Measurements from ENCODE around the gene TNFRSF18.
"Not testable (repeated sequence)": the region's sequence is repeated elsewhere in the genome, so short reads cannot be mapped to it uniquely, and the experiment has no call there.

Gene TNFRSF18, protein sequence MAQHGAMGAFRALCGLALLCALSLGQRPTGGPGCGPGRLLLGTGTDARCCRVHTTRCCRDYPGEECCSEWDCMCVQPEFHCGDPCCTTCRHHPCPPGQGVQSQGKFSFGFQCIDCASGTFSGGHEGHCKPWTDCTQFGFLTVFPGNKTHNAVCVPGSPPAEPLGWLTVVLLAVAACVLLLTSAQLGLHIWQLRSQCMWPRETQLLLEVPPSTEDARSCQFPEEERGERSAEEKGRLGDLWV

DNA sequence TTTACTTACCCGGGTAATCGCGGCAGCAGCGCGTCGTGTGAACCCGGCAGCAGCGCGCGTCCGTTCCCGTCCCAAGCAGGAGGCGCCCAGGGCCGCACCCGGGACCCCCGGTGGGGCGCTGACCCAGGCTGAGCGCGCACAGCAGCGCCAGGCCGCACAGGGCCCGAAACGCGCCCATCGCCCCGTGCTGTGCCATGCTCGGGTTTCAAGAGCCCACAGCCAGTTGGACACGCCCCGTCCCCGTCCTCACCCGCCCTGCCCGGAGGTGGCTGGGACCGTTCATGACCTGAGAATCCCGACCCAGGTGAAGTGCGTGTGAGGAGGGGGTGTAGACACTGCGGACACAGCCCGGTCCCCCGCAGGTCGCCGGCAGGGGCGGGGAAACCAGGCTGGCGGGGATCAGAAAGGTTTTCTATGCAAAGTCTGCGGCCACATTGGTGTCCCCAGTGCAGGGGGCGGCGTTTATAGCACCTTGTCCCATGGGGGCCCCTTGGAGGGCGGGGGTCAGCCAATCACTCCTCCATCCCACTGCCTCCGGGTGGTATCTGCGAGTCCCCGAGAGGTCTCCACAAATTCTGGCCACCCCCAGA is at the start of gene TNFRSF18:
TNFRSF18 (minus strand) TSS at position 217 of the 590 bp plus-strand sequence; CDS start at position 196, 21 bp downstream.
- DNase-seq (ENCODE audit: low read depth) = no peak

DNA sequence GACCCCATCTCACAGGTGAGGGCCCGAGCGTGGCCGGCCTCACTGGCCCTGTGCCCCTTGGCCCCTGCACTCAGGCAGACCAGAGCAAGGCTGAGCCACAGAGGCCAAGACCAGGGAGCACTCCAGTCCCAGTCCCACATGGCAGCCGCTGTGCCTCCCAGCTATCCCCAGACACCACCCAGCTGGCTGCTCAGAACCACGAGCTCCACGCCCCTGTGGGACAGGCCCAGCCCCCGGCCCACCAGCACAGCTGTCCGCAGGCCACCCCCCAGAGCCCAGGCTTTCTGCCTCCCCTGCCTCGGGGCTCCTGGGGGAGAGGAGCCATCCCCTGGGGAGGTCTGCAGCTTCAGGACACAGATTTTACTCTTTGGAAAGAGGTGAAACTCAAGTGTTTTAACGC is 49.2 kb upstream of the TNFRSF18 start:
- DNase-seq (ENCODE audit: low read depth) = no peak

DNA sequence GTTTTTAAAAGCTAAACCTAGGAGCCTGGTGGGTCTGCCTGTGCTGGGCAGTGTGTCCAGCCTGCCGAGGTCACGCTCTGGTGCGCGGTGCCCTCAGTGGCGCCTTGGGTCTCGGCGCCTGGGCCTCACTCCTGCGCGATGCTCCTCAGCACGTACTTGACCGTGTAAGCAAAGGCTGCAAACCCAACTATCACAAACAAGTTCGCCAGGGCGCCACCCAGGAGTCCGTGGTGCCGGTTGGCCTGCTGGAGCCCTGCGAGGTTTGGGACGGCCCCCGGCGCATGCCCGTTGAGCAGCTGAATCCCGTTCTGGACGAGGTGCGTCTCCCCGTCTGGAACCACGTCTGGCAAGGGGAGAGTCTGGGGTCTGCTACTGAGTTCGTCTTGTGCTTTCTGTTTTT is 48.7 kb upstream of the TNFRSF18 start:
- no peak for DNase-seq (ENCODE audit: low read depth)

DNA sequence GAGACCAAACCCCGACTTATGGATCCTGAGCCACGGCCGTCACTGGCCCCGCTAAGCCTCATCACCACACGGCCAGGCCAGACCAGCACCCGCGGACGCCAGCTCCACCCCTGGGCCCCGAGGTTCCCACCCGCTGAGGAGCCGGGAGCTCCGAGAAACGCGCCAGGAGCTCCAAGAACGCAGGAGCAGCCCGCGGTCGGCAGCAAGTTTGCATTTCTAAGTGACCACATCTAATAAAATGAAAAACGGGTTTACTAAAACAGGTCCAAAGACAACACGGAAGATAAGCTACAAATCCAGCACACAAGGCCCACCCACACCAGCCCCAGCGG is 48.2 kb upstream of the TNFRSF18 start:
- no peak for DNase-seq (ENCODE audit: low read depth)

DNA sequence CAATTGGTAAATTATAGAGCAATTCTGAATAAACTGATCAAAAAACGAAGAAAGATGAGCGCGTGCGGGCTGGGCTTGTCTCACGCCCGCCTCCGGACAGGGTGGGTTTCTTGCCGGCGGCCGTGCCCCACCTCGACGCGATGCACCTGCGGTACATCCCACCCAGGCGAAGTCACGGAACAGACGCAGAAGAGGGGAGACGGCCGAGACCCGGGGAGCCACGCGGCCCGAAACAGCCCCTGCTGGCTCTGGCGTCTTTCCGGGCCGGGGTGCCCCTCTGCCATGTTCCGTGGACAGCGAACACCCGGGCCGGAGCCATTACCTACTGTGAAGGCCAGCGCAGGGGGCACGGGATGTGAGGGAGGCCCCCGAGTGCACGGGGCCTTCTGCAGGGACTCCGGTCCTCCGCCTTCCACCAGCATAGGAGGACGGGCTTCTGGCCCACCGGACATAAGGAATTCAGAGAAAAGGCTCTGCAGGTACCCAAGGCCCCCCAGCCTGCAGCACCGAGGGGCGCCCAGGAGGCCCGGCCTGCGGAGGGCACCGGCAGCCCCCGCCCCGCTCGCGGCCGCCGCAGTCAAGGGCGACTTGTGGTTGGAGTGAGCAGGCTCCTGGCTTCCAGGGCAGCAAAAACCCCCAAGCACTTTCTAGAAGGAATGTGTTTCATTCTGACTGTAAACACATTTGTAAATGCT is 47.7 kb upstream of the TNFRSF18 start:
- DNase-seq (ENCODE audit: low read depth) = no peak

DNA sequence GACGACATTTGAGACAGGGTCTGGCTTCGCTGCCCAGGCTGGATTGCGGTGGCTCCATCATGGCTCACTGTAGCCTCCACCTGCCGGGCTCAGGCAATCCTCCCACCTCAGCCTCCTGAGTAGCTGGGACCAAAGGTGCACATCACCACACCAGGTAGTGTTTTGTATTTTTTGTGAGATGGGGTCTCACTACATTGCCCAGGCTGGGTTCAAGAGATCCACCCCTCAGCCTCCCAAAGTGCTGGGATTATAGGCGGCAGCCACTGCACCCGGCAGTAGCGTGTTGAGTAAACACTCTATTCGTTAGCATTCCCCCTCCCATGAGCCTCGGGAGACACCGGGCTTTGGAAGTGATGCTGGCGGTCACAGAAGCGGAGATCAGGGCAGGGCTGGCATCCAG is 46.9 kb upstream of the TNFRSF18 start:
- no peak for DNase-seq (ENCODE audit: low read depth)

DNA sequence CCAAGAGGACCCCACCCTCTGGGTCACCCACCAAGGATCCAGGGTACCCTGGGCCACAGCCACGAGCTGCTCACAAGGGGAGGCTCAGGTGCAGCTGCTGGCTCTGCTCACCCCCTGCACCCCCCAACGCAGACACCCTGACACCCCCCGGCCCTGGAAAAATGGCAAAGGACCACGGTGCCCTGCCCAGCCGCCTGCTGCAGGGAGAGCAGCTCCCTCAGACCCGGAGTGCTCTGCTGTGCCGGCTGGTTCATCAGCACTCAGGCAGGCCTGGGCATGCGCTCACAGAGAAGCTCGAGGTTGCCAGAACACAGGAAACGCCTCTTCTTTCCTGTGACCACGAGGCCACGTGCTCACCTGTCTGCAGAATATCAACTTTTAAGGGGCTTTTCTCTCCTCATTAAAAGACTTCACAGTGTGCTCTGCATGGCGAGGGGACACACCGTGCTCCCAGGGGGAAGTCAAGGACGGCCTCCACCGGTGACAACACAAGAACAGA is 44.4 kb upstream of the TNFRSF18 start:
- DNase-seq (ENCODE audit: low read depth) = no peak

DNA sequence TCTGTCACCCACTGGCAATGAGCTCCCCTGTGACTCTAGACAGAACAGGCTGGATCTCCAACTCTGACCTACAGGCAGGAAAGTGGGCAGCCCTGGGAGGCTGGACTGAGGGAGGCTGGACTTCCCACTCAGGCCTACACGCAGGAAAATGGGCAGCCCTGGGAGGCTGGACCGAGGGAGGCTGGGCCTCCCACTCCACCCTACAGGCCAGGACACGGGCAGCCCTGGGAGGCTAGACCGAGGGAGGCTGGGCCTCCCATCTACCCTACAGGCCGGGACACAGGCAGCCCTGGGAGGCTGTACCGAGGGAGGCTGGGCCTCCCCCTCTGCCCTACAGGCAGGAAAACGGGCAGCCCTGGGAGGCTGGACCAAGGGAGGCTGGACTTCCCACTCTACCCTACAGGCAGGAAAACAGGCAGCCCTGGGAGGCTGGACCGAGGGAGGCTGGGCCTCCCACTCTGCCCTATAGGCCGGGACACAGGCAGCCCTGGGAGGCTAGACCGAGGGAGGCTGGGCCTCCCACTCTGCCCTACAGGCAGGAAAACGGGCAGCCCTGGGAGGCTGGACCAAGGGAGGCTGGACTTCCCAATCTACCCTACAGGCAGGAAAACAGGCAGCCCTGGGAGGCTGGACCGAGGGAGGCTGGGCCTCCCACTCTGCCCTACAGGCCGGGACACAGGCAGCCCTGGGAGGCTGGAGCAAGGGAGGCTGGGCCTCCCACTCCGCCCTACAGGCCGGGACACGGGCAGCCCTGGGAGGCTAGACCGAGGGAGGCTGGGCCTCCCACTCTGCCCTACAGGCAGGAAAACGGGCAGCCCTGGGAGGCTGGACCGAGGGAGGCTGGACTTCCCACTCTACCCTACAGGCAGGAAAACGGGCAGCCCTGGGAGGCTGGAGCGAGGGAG is 41.9 kb upstream of the TNFRSF18 start:
- DNase-seq (ENCODE audit: low read depth) = not testable (repeated sequence)

DNA sequence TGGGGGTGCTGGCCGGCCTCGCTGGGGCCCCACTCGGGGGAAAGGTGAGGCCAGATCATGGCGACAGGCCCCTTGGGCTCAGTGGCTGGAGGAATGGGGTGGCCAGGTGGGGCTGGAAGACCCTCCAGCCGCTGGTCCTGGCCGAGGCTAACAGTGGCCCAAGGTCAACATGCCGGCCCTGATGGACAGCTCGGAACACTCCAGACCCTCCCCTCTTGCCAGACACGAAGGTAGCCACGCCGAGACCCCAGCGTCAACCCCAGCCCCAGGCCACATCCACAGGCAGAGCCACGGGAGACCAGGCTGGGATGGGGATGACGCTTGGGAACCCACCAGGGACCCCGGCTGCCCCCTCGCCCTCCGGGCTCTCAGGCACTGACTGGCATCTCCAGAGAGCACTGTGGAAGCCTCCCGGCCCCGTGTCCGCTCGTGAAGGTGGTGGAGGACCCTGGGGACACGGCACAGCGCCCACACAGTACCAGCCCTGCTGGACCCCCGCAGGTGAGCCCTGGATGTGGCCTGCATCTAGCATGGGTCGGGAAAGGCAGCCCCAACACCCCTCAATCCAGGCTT is 41.0 kb upstream of the TNFRSF18 start:
- DNase-seq (ENCODE audit: low read depth) = no peak

DNA sequence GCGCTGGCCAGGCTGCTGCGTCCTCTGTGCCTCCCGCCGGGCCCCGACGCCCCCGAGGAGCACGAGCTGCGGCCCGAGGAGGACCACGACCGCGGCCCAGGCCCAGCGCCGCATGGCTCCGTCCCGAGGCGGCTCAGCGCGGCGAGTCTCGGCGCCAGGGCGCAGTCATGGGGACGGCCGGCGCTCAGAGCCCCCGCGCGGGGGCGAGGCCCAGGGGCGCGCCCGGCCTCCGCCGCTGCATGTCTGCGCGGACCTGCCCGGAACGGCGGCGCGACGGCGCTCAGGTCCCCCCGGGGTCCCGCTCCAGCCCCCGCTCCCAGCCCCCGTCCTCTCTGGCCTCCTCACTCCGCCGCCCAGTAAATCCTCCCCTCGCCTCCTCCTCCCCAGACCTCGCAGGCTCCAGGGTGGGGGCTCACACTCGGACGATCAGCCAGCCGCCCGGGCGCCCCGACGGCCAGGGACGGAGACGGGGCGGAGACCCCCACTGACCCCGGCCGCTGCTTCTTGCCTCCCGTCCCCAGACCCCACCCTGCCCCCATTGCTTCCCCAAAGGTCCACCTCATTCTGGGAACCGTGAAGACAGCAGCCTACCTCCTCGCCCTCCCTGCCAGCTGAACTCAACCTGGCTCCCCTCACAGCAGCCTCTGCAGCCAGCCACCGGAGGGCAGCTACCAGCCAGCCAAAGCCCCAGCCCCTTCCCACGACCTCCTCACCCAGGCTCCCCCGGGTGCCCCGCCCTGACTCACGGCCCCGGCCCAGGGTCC is 40.4 kb upstream of the TNFRSF18 start, which contains the start of gene C1QTNF12:
C1QTNF12 (minus strand) TSS at position 146 of the 764 bp plus-strand sequence; CDS start at position 114, 32 bp downstream.
- DNase-seq (ENCODE audit: low read depth) = no peak

DNA sequence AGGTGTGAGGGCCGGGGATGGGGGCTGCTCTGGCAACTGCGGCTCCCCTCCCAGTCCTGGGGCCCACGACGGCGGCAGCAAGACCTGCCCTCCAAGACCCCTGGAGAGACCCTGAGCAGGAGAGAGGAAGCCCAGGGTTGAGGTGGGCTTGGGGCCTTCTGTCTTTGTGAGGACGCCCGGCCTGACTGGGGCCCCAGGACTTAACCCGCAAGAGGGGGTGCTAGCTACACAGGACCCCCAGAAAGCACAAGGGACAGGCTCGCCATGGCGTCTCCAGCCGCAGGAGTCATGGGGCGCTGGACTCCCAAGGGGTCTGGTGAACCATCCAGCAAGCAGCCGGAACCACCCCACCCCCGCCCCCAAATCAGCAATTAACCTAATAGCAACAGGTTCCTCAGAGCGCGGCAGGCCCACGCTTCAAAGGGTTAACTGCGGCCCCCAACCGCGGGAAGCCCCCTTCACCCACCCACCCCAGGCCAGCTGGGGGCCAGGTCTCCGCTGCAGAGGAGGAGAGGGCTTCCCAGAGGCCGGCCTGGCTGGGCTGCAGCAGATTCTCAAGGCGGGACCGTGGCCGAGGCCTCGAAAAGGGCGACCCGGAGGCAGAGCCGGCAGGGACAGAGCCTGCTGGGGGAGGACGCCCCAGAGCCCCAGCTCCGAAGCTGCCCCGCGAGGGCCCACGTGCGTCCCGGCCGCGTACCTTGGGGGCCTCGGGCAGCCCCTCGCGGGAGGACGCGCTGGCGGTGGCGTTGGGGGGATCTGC is 39.6 kb upstream of the TNFRSF18 start:
- DNase-seq (ENCODE audit: low read depth) = no peak

DNA sequence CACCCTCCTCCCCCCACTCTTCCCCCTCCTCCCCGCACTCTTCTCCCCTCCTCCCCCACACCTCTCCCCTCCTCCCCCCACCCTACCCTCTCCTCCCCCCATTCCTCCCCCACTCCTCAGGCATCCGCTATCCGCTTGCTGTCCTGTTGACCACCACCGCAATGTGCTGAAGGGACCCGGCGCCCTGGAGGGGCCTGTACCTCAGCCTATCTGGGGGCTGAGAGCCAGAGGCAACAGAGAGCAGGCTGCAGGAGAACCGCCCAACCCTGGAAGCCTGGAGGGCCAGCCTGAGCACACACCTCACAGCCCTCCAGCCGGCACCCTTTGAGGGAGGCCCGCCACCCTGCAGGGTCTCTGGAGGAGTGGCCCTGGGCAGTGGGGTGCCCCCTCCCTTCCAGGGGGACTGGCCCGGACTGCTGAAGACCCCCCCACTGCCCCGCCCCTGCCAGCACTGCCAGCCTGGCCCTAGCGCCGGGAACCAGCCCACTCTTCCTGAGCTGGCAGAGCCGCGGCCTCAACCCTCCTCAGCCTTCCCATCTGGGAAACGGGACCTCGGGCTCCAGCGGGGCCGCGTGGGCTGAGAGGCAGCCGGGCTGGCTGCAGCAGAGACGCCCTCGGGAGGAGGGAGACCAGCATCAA is 38.9 kb upstream of the TNFRSF18 start:
- no peak for DNase-seq (ENCODE audit: low read depth)

DNA sequence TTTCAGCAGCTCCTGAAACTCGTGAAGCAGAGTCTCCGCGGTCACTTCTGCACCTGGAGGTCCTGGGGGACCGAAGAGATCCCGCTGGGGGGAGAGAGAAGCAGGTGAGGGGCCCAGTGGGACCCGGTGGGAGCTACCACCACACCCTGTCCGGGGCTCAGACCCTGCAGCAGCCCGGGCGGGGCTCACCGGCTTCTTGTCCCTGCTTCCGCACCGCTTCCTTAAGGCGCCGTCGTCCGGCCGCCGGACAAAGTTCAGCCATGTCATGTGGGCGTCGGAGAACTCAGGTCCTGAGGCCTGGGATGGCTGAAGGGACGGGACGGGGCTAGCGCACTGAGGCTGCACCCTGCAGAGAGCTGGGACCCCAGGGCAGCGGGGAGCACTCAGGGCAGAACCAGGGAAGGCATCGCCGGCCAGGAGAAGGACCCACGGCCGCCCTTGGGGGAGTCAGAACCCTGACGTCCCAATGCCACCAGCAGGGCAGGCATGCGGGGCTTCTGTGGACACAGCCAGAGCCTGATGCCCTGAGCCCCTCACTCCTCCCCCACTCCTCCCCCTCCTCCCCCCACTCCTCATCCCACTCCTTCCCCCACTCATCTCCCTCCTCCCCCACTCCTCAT is 37.9 kb upstream of the TNFRSF18 start:
- no peak for DNase-seq (ENCODE audit: low read depth)

DNA sequence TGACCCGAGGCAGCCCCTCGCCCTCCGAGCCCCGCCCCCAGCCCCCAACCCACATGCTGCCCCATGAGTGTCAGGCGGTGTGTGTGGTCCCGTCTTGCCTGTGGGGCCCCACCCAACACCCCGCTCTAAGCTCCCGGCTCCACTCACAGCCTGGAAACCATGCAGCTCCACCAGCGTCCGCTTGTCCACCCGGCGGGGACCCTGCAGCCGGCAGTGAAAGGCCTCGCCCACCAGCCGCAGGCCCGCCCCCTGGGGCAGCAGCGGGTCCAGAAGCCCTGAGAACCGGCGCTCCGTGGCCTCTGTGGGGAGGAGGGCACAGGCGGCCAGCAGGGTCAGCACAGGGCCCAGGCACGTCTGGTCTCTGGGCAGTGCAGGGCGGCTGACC is 37.4 kb upstream of the TNFRSF18 start:
- DNase-seq (ENCODE audit: low read depth) = no peak

DNA sequence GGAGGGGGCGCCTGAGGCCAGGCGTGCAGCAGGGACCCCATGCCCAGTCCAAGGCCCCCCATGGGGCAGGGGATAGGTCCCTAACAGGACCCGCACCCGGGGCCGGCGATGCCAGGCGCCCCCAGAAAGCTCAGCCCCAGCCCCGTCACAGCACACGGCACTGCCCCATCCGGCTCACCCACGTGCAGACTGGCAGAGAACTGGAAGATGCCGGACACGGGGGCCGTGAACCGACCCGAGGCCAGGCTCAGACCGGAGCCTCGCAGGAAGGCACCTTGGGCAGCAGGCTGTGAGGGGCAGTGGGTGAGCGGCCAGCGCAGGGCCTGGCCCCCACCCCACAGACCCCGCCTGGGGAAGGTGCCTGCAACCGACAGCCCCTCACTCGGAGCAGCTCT is 36.9 kb upstream of the TNFRSF18 start:
- DNase-seq (ENCODE audit: low read depth) = no peak

DNA sequence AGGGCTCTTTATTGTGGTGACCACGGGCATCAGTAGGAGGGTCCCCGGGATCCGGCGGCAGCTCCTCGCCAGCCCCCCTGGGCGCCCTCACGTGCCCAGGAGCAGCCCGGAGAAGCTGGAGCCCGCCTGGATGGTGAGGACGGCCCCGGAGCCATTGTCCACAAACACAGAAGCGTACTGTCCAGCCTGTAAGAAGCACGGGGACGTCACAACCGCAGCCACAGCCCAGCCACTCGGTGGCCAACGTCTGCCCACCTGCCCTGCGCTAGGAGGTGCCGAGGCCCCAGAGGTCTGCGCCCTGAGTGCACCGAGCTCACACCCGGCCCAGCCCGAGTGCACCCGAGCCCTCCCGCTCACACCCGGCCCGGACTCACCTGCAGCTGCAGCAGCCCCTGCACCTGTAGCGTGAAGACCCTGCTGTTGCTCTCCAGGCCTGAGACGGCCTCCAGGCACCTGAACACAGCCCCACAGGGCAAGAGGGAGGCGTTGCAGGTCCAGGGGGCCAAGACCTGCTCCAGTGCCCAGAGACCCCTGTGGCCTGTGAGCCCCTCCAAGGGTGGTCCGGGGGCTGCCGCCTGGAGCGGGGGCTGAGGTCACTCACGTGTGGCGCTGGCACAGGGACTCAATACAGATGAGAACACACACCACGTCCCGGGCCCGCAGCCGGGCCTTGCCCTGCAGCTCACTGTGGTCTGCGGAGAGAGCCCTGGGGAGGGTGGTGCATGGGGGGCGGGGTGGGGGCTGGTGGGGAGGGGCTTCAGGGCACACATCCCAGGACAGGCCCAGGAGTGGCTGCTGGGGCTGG is 36.3 kb upstream of the TNFRSF18 start:
- DNase-seq (ENCODE audit: low read depth) = no peak

DNA sequence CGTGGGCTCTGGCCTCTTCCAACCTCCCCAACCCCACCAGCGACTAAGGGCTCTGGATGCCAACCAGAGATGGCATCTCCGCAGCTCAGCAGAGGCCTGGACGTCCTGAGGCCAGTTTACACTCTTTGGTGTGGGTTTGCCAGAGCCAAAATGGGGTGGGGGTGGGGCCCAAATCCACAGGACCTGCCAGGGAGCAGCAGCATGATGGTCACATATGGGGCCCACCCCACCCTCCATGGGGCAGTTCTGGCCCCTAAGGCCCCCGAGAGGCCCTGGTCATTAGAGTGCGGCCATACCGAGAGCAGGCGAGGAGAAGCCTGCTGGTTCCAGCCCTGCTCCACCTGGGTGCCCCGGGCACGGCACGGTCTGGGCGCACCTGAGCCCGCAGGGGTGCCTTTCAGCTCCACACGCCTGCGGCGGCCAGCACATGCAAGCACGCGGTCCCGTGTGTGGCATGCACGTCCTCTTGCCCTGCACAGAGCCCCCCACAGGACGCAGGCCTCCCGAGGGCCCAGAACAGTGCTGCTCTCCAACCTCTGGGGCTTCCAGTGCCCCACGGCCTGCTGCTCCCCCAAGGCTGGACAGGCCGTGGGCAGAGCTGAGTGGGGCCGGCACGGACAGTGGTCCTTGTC is 35.3 kb upstream of the TNFRSF18 start:
- no peak for DNase-seq (ENCODE audit: low read depth)
